Activated CD8-positive, alpha-beta memory T cell treated with anti-CD3 and anti-CD28 coated beads, Interleukin-2, amount 50 U/mL, for 4 hours (primary cell): ENCODE data around the gene PERM1.

Experiments used
- DNase-seq: peaks from one replicate; pipeline ENCODE4 v3.0.0-alpha.2; 2020

The PERM1 gene

DNA sequence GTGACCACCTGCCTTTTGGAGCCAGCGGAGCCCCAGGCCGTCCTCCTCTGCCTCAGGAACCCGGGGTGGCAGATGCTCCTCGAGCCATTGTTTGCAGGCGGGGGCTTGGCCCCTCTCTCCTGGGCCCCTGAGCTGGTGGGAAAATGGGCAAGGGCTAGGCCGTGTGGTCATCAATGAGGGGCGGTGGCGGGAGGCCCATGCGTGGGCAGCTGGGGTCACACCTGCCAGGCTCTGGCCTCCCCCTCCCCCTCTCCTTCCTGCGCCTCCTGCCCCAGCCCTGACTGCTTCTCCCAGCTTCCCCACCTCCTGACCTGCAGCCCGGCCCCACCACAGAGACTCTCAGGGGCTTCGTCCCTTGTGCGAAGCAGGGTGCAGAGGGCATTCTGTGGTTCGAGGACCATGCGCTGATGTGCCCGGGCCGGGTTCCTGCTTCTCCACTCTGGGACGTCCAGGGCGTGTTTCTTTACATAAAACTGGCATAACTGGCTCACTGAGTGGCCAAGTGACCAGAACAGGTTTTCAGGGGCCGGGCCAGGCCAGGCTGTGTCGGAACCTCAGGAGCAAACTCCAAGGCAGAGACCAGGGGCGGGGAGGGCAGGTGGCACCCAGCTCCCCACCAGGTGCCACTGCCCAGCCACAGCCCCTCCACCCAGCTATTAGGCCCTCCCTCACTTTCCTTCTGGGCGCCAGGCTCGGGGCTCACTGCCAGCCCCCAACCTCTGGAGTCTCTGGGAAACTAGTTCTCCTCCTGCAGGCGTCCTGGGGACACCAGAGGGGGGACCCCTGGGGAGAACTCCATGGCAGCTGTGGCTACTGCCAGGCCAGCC, 48.9 kb downstream of the PERM1 start:
- DNase-seq = no peak

DNA sequence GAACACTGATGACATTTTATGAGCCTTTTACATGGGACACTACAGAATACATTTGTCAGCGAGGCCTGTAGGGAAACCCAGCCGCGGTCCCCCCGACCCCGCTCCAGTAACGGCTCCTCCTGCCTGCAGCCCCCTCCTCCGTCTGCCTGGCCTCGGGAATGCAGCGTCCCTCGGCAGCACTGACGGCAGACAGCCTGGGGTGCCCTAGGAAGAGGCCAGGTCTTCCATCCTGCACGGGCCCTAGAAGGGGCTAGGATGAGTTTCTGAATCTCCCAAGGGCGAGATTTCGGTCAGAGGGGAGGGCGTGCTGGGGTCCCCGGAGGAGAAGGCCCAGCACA, 49.8 kb downstream of the PERM1 start:
- DNase-seq = no peak

DNA sequence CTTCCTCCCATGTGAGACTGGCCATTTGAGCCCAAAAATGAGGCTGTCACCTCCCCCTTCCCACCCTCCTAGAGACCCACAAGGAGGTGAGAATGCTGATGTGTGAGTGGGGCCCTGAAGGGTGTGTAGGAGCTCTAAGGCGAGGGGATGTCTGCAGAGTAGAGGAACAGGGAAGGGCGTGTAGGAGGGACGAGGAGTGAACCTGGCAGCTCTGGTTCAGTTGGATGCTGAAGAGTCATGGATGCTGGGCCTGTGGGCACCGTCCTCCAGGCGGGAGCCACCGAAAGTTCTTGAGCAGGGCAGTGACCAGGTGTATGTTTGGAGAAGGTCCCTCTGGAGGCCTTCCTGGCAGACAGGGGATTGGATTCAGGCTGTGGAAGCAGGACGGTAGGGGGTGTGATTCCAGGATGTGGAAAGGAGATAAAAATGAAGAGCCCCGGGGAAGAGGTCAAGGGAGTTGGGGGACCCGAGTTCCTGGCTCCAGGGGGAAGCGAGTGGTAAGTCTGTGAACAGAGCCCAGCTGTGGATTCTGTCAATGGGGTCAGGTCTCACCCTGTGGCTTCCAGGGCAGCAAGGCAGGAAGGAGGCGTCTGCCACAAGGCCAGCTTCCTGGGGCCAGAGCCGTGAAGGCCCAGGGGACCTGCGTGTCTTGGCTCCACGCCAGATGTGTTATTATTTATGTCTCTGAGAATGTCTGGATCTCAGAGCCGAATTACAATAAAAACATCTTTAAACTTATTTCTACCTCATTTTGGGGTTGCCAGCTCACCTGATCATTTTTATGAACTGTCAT, 50.3 kb downstream of the PERM1 start:
- no peak for DNase-seq

DNA sequence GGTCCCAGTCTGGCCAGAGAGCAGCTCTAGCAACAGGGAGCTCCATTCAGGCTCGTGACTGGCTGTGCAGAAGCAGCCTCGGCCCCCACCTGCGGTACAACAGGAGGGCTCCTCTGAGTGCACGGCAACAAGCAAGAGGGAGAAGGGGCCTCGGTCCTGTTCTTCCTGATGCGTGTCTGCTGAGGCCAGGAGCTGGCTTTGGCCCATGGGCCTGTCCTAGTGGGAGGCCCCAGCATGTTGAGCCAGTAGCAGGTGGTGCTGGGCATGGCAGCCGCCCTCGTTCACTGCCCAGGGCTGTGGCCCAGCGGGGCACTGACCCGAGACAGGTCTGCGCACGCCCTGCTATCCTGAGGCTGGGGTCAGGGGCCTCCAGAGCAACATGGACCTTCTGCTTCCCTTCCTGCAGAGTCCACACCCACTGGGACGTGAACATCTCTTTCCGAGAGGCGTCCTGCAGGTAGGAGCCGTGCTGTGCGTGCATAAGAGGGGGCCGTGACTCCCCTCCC, 51.2 kb downstream of the PERM1 start:
- no peak for DNase-seq

DNA sequence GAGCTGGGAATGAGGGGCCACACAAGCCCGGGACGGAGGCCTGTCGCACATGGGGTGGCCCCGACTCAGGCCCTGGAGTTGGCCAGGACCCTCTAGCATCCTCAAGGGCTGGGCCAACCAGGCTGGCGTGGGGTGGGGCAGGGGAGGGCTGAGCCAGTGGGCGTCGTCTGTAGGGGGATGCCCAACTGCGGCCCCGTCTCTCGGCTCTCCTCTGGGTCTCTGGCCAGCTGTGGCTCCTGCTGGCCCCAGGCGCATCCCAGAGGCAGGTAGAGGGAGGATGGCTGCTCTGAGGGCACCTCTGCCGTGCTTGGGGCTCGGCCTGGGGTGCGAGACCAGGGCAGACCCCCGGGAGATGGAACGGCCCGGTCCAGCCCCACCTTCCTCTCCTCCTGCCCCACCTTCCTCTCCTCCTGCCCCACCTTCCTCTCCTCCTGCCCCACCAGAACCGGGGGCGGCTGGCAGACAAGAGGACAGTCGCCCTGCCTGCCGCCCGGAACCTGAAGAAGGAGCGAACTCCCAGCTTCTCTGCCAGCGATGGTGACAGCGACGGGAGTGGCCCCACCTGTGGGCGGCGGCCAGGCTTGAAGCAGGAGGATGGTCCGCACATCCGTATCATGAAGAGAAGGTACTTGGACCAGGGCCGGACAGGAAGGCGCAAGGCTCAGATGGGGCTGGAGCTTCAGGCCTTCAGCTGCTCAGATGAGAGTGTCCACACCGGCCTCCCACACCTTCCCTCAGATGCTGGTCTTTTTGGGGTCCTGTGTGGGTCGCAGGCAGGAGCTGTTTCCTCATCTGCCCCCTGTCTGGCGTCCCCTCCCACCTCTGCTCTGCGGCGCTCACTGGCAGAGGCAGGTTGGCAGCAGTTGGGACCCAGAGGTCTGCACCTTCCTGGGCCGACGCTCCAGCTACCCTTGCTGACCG, 51.9 kb downstream of the PERM1 start:
- DNase-seq = no peak

DNA sequence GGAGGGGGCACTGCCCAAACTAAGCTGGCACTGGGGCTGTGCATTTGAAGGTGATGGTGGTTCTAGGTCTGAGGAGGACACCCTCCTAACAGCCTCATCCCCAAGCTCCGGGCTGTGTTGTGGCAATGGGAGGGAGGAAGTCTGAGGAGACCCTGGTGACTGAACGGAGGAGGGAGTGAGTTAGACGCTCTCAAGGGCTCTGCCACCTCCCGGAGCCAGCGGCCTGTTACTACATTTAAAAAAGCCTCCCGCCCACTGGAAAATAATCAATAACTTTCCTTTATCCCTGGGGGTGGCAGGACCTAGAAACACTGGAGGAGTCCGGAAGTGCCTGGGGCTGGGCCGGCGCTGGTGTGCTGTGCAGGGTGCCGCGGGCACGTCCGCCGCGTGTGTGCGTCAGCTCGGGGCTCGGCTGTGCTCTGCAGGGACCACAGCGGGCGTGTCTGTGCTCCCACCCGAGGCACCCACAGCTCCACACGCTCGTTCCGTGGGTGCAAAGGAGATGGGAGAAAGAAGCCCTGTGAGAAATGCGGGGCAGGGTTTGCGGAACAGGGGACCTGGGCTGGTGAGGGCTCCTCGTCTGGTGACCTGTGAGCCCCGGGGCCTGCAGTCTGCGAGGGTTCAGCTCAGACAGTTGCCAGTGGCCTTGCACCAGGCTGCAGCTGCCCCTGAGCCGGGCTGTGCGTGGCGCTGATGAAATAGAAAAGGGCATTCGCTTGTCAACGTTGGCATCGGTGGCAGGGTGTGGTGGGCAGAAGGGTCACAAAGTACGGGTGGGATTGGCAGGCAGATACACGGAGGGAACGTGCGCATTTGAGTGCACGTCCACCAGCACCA, 52.9 kb downstream of the PERM1 start:
- DNase-seq = no peak

DNA sequence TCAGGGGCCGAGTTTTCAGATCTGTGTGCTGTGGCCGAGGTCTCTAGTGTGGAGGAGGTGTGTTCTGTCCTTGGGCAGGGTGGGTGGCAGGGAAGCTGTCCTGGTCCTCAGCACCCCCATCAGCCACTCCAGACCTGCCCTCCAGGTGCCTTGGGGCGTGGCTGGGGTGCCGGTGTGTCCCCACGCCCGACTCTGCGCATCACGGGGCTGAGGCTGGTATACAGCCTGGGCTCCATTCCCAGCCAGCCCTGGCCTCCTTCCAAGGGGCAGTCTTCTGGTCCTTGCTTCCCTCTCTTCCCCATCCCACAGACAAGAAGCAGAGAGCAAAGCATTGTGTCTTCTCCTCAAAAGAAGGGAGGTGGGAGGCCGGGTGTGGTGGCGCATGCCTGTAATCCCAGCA, 54.1 kb downstream of the PERM1 start:
- DNase-seq = no peak

DNA sequence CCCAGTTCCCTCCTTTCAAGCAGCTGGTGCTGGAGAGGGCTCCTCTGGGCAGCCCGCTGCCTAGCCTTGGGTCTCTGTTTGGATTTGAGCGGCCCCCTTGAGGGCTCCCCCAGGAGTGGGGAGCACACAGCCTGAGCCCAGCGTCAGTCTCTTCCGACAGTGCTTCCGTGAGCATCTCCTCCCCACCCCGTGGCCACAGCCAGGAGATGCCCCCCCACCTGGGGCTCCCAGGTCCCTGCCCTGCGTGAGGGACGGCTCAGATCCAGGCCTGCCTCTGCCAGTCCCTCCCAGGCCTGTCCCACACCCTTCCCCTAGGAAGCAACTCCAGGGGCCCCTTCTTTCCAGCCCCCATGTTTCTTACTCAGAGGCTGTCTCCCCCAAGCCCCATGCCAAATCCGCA, 54.7 kb downstream of the PERM1 start:
- no peak for DNase-seq

DNA sequence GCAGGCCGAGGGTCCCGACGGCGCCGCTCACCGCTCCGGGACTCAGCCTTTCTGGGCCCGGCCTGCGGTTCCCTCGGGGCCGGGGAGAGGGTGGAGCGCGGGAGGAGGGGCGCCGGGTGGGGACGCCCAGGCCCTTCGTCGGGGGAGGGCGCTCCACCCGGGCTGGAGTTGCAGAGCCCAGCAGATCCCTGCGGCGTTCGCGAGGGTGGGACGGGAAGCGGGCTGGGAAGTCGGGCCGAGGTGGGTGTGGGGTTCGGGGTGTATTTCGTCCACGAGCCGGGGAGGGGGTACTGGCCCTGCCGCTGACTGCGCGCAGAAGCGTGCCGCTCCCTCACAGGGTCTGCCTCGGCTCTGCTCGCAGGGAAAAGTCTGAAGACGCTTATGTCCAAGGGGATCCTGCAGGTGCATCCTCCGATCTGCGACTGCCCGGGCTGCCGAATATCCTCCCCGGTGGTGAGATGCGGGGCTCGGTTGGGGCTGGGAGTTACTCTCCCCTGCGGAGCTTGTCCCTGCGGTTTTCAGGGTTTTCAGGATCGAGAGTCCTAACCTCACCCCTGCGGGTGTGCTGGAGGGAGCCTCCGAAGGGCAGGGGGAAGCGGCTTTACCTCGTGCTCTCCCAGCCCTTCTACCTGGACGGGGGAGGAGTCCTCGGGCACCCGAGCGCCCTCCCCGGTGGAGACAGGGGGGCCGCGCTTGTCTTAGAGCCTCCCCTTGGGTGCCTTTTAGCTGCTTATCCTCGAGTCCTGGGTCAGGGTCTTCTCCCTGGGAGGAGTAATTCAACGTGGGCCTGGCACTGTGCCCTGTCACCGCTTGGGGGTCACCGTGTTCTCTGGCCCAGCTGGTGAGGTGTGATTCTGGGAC, 56.1 kb downstream of the PERM1 start:
- DNase-seq = no peak
